GM12873 (cell line): ENCODE data around the gene CCDC197.

Experiments used
- TF ChIP-seq, protein P1 (sequence below): IDR thresholded peaks from 2 replicates; pipeline ENCODE4 v1.5.1; 2012; ENCODE audit warnings: low read depth, mild to moderate bottlenecking, moderate library complexity, low read length, control low read depth; ENCODE audit not compliant: insufficient read depth; ENCODE audit errors: missing control alignments

The CCDC197 gene

DNA sequence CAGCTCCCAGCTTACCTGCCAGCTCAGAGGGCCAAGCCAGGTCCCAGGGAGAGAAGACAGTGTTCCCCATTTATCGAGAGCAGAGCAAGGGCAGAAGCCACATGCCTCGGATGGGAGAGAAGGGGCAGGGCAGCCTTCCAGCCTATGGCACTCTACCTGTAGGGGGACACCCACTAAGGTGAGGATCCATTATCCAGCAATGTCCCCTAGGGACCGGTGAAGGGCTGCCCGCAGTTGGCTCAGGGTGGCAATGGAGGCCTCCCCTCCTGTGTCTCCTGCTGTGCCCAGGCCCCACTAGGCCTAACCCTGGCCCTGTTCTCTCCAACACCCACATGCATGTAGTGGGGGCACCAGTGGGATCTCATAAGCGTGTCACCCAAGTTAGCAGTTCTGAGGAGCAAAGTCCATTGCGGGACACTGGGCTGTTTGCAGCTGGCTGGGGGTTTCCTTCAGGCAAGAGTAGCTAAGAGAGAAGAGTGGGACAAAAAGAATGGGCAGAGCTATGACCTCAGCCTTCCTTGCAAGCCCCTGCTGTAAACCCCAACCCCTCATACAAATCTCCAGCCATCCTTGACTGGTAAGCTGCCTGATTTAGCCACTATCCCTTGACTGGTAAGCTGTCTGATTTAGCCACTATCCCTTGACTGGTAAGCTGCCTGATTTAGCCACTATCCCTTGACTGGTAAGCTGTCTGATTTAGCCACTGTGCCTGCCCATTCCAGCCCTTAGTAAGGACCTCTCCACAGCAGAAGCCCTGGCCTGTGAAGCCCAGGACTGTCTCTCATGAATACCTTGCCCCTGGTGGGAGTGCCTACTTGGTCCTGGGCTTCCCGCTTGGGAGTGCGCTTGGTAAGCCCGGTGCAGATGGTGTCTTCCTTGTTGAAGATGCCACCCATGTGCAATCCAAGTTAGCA lies 15.5 kb upstream of the CCDC197 start:
- TF ChIP-seq, protein P1, sequence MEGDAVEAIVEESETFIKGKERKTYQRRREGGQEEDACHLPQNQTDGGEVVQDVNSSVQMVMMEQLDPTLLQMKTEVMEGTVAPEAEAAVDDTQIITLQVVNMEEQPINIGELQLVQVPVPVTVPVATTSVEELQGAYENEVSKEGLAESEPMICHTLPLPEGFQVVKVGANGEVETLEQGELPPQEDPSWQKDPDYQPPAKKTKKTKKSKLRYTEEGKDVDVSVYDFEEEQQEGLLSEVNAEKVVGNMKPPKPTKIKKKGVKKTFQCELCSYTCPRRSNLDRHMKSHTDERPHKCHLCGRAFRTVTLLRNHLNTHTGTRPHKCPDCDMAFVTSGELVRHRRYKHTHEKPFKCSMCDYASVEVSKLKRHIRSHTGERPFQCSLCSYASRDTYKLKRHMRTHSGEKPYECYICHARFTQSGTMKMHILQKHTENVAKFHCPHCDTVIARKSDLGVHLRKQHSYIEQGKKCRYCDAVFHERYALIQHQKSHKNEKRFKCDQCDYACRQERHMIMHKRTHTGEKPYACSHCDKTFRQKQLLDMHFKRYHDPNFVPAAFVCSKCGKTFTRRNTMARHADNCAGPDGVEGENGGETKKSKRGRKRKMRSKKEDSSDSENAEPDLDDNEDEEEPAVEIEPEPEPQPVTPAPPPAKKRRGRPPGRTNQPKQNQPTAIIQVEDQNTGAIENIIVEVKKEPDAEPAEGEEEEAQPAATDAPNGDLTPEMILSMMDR, result no peak

DNA sequence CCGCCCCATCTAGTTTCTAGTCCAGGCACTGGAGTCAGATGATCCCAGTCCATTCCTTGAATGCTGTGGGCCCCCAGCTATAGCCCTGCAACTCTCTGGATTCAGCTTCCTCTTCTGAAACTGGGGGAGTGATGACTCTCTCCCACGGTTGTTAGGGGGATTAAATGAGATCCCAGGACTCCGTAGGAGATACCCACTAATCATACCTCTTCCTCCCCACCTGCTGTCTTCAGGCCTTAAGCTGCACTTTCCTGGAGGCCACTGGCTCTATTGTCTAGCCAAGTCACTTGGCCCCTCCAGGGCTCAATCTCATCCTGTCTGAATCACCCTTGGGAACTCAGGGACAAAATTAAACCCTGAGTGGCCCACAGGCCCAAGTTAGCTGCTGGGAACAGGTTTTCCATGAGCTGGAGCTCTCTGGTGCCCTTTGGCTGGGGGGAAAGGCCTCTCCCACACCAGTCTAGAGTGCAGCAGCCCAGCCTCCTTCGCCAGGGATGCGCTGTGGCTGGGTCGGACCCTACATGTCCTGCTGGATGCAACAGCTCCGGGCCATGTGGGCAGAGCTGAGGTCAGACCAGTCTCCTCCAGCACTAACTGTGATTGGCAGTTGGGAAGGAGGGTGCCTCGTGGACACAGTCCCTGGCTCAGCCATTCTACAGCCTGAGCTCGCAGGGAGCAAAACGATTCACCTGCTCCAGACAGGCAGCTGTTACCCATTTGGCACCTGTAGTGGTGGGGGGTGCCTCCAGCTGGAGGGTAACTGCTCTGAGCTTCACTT lies 14.7 kb upstream of the CCDC197 start:
- TF ChIP-seq, protein P1, result no peak

DNA sequence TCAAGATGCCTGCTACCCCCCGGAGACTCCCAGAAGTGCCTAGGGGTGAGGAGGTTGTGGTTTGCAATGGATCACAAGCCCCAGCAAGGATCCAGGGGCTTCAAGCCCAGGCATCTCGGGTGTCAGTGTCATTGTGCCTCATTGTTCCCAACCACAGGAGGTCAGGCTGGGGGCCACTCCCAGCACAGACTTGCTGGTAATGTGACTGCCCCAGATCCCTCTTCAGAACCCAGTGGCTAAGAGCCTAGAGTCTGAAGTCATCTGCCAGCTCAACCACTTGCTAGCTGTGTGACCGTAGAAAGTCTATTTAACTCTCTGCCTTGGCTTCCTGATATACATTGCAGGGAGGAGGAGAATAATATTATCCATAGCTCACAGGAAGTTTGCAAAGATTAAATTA lies 13.0 kb upstream of the CCDC197 start:
- TF ChIP-seq, protein P1, result no peak

DNA sequence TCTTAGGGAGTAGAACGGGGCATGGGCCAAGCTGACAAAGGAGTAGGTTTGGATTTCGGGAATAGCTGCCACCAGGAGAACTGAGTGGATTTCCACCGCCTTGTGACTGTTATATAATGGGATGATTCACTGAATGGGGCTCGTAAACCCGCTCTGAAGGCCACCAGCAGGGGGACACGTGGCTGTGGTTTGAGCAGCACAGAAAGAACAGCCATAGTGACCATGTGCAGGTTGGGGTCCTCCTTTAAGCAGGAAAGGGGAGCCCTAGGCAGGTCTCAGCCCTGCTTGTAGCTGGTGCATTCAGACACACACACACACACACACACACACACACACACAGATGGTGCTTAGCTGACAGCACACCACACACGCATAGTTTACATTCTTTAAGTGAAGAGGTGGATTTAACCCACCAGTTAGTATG lies 12.1 kb upstream of the CCDC197 start:
- TF ChIP-seq, protein P1, result peak; percentile 58

DNA sequence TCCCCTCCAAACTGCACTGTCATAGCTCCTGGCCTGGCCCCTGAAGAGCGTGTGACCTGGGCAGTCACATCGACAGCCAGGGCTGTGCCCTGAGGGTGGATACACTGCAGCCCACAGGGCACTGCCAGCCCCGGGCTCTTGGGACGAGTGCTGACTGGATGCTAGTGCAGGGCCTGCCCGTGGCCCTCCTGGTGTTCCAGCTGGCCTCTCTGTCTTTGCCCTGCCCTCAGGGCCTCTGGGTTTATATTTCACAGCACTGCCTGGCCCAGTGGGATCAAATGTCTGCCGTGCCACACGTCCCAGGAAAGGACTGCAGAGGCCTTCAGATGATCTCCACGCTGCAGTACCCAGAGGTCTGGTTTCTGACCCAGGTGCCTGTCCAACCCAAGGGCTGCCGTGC lies 10.1 kb upstream of the CCDC197 start:
- TF ChIP-seq, protein P1, result no peak

DNA sequence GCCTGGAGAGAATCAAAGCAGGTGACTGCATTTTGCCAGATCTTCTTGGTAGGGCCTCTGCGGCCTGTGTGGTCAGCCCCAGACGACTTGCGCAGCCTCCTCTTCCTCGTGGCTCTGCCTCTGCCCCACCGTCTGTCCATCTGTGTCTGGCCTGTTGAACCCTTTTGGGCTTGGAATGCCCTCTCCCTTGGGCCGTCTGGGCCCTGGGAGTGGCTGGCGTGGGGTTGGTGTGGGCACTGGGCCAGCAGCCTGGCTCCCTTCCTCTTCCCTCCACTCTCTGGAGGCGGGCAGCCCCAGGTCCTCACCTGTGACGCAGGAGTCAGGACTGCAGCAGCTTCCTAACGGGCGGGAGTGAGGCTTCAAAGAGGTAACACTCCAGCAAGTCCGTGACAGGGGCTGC lies 9.7 kb upstream of the CCDC197 start:
- TF ChIP-seq, protein P1, result no peak

DNA sequence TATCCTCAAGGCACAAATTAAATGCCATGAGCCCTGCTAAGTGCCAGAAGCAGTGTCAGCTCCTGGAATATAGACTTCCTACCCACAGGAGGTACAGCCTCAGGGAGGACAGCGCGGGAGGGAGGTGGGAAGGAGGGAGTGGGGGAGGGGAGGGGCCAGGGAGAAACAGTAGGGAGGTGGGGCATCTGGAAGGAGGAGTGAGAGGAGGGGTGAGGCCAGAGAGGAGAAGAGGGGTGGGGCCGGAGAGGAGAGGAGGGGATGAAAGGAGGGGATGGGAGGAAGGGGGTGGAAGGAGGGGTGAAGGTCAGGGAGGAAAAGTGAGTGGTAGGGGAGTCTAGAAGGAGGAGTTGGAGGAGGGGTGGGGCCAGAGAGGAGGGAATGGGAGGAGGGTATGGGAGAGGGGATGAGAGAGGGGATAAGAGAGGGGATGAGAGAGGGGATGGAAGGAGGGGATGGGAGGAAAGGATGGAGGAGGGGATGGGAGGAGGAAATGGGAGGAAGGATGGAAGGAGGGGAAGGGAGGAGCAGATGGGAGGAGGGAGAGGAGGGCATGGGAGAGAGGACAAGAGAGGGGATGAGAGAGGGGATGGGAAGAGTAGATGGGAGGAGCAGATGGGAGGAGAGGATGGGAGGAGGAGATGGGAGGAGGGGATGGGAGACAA lies 9.2 kb upstream of the CCDC197 start:
- TF ChIP-seq, protein P1, result no peak
